ENCODE data around the gene TMPRSS5.

DNA sequence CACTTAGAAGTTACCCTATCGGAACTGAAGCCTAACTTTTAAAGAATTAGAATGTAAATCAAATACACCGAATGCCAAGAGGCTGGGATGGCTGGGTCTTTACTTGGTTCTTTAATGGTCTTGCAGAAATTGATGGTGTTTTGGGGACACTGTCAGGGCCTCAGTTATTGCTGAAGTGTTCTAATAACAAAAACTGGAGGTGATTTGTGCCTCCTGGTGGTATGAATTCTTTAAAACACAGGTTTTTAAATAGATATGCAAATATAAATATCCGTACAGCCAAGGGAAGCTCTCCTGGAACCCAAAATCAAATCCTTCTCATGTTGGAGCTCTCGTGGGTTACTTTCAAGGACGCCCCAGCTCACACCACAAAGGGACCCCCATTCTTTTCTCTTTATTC lies 19.3 kb upstream of the TMPRSS5 start:
- TF ChIP-seq, protein P1, sequence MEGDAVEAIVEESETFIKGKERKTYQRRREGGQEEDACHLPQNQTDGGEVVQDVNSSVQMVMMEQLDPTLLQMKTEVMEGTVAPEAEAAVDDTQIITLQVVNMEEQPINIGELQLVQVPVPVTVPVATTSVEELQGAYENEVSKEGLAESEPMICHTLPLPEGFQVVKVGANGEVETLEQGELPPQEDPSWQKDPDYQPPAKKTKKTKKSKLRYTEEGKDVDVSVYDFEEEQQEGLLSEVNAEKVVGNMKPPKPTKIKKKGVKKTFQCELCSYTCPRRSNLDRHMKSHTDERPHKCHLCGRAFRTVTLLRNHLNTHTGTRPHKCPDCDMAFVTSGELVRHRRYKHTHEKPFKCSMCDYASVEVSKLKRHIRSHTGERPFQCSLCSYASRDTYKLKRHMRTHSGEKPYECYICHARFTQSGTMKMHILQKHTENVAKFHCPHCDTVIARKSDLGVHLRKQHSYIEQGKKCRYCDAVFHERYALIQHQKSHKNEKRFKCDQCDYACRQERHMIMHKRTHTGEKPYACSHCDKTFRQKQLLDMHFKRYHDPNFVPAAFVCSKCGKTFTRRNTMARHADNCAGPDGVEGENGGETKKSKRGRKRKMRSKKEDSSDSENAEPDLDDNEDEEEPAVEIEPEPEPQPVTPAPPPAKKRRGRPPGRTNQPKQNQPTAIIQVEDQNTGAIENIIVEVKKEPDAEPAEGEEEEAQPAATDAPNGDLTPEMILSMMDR (optimal IDR thresholded peaks at IDR 0.05 in 1 of 3, IDR thresholded peaks at IDR 0.05 in 1 of 3, conservative IDR thresholded peaks at IDR 0.05 in 1 of 3; ENCODE audit: extremely low read depth in 1 of 3, insufficient read depth in 2 of 3, low read length in 3 of 3), result no peak
- TF ChIP-seq EZH2 (IDR thresholded peaks at IDR 0.05; ENCODE audit: low read length), result no peak

Measured in keratinocyte (primary cell).